Hepatocyte (in vitro differentiated cells): Measurements from ENCODE around the gene CD74. TPM values are rescaled to one million over a fixed set of nuclear protein-coding genes. Genes with fewer than 3 reads are reported as not detected.
A peak's percentile ranks its signal among the peaks of the same experiment; 100 is the strongest.

Experiments
- DNase-seq: peaks from one replicate; pipeline ENCODE4 v3.0.0-alpha.2; 2016; ENCODE audit warnings: low spot score
- H2AFZ ChIP-seq: fragments of 200-600 bp; sonication (generic); 2 replicates; pipeline ENCODE4 v1.6.0; 2016; ENCODE audit warnings: antibody characterized with exemption, mild to moderate bottlenecking
- H3K27ac ChIP-seq: fragments of 200-600 bp; sonication (generic); 2 replicates; pipeline ENCODE4 v1.5.1; 2016; ENCODE audit warnings: mild to moderate bottlenecking
- H3K27me3 ChIP-seq: fragments of 200-600 bp; sonication (generic); 2 replicates; pipeline ENCODE4 v1.6.1; 2016
- H3K36me3 ChIP-seq: fragments of 200-600 bp; sonication (generic); replicated peaks from 2 replicates; pipeline ENCODE4 v1.5.1; 2016; ENCODE audit warnings: low read depth; ENCODE audit not compliant: insufficient read depth
- H3K4me1 ChIP-seq: fragments of 200-600 bp; sonication (generic); 2 replicates; pipeline ENCODE4 v1.5.1; 2016; ENCODE audit warnings: mild to moderate bottlenecking, moderate library complexity; ENCODE audit not compliant: insufficient read depth
- H3K4me2 ChIP-seq: fragments of 200-600 bp; sonication (generic); 2 replicates; pipeline ENCODE4 v1.6.0; 2016
- H3K4me3 ChIP-seq: fragments of 200-600 bp; sonication (generic); 2 replicates; pipeline ENCODE4 v1.5.1; 2016; ENCODE audit warnings: mild to moderate bottlenecking
- H3K79me2 ChIP-seq: fragments of 200-600 bp; sonication (generic); 2 replicates; pipeline ENCODE4 v1.6.0; 2017; ENCODE audit warnings: mild to moderate bottlenecking
- H3K9me2 ChIP-seq: fragments of 200-600 bp; sonication (generic); replicated peaks from 2 replicates; pipeline ENCODE4 v1.6.0; 2017; ENCODE audit warnings: mild to moderate bottlenecking; ENCODE audit not compliant: insufficient read depth
- H3K9me3 ChIP-seq: fragments of 200-600 bp; sonication (generic); 2 replicates; pipeline ENCODE4 v1.5.1; 2016; ENCODE audit warnings: low read depth, mild to moderate bottlenecking
- H4K20me1 ChIP-seq: fragments of 200-600 bp; sonication (generic); 2 replicates; pipeline ENCODE4 v1.6.0; 2016; ENCODE audit warnings: mild to moderate bottlenecking; ENCODE audit not compliant: insufficient read depth, poor library complexity, severe bottlenecking
- EZH2 ChIP-seq: fragments of 200-600 bp; sonication (generic); IDR thresholded peaks from 2 replicates; pipeline ENCODE4 v1.6.1; 2016; ENCODE audit warnings: antibody characterized with exemption, mild to moderate bottlenecking, borderline replicate concordance
- EZH2phosphoT487 ChIP-seq: fragments of 200-600 bp; sonication (generic); IDR thresholded peaks from one replicate; pipeline ENCODE4 v1.6.1; 2018; ENCODE audit warnings: antibody characterized with exemption, mild to moderate bottlenecking, low read depth, moderate library complexity; ENCODE audit not compliant: unreplicated experiment, severe bottlenecking
- WGBS: methylation state at CpG from one replicate; pipeline ENCODE4 v1.1.6; 2016; ENCODE audit warnings: low lambda C conversion rate; ENCODE audit errors: missing lambda C conversion rate; 5-methylcytosine and 5-hydroxymethylcytosine counted together
- polyA plus RNA-seq: library from polyadenylated mRNA; unstranded; fragments of >200 nt; fragmentation: Nextera tagmentation; extraction: Ambion mirVana; gene quantifications from 2 replicates; pipeline ENCODE4 v1.2.1, GENCODE V29; 2016
- total RNA-seq: library from RNA; depleted of rRNA; stranded (reverse); fragments of >200 nt; gene quantifications from 2 replicates; pipeline ENCODE4 v1.2.3, GENCODE V29; 2014
- TF ChIP-seq, protein P1 (sequence below): fragments of 200-600 bp; sonication (generic); IDR thresholded peaks from 2 replicates; pipeline ENCODE4 v1.5.1; 2016; ENCODE audit warnings: antibody characterized with exemption, mild to moderate bottlenecking; ENCODE audit not compliant: poor library complexity

CD74 gene
- total and polyA plus RNA-seq, 2 experiments from 2014 or later: 57.2 to 107 TPM

DNA sequence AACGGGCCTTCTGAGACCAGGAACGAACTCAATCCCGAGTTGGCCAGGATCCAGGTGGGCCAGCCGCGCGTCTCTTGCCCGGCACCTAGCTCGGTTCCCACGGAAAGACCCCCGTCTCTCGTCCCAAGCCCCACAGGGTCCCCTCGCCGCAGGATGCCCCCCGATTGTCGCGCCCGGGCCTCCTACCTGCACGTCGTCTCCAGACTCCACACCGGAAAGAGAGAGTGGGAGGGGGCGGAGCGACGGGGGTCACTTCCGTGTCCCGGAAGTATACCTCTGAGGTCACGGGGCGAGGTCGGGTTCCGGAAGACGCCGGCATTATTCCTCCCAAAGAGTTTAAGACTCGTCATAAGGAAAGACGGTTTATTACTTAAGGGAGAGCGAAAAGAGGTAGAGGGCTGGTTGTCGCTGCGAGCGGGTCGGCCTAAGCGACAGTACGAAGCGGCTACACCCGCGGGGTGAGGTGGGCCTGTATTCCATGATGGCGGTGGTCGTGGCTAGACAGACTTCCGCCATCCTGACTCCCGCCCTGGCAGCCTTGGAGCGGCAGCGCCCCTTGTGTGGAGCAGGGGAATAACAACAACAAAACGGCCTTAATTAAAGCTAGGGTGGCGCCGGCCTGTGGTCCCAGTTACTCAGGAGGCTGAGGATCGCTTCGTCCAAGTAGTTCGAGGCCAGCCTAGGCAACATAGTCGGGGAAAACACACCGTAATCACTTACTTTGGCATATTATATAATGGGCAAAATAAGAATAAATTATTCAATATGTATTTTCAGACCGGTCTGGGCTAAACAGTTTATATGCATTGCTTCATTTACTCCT is 37.0 kb upstream of the CD74 start, which contains the start of gene RPS14:
TSS of gene RPS14 (minus strand) at position 223 of the 823 bp plus-strand sequence. CDS start 2,006 bp downstream, outside the sequence.
- WGBS: 4% methylated on average over 58 of the region's 58 CpGs
- DNase-seq: peak; percentile 96
- peak within 1 kb of the TSS; percentile 40 for H3K4me3 ChIP-seq
- TF ChIP-seq, protein P1, sequence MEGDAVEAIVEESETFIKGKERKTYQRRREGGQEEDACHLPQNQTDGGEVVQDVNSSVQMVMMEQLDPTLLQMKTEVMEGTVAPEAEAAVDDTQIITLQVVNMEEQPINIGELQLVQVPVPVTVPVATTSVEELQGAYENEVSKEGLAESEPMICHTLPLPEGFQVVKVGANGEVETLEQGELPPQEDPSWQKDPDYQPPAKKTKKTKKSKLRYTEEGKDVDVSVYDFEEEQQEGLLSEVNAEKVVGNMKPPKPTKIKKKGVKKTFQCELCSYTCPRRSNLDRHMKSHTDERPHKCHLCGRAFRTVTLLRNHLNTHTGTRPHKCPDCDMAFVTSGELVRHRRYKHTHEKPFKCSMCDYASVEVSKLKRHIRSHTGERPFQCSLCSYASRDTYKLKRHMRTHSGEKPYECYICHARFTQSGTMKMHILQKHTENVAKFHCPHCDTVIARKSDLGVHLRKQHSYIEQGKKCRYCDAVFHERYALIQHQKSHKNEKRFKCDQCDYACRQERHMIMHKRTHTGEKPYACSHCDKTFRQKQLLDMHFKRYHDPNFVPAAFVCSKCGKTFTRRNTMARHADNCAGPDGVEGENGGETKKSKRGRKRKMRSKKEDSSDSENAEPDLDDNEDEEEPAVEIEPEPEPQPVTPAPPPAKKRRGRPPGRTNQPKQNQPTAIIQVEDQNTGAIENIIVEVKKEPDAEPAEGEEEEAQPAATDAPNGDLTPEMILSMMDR: peak; percentile 78
- TF ChIP-seq EZH2 (no peak), EZH2phosphoT487 (no peak)
- peaks cover 43% of the 10 kb centered on the region for H4K20me1 ChIP-seq
- no peaks in the 10 kb centered on the region for H3K9me3 ChIP-seq
- H3K4me2 ChIP-seq: peak within 1 kb of the TSS; percentile 85
- peaks cover 6% of the 10 kb centered on the region for H3K4me1 ChIP-seq
- H3K27me3 ChIP-seq: no peaks in the 10 kb centered on the region
- peaks cover 34% of the 10 kb centered on the region for H3K79me2 ChIP-seq
- H3K36me3 ChIP-seq: no peaks in the 10 kb centered on the region
- no peaks in the 10 kb centered on the region for H3K9me2 ChIP-seq
- H3K27ac ChIP-seq: peak within 1 kb of the TSS; percentile 96
- peak within 1 kb of the TSS; percentile 50 for H2AFZ ChIP-seq

DNA sequence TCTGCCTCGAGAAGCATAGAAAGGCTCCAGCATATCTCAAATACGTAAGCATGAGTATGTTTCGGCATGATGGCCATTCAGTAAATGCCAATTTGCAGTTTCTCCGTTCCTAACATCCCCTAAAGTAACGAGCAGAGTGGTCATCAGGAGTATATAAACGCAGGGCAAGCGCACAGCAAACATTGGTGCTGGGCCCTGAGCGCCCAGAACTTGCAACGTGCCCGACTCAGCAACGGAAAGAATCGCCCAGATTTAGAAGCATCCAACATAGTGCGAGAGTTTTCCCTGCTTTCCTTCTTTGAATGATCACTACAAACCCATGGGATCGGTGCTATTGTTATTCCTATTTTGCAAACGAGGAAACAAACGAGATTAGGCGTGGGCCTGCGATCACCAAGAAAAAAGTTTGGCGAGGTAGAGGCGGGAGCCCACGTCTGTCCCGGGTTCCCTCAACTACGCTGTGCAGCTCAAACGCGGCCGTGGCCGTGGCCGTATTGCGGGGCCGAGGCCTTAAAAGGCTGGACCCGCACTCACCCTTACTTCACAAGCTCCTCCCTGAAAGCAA is 36.3 kb upstream of the CD74 start:
- DNase-seq: peak; percentile 33
- TF ChIP-seq, protein P1: no peak
- TF ChIP-seq EZH2 (no peak), EZH2phosphoT487 (no peak)

DNA sequence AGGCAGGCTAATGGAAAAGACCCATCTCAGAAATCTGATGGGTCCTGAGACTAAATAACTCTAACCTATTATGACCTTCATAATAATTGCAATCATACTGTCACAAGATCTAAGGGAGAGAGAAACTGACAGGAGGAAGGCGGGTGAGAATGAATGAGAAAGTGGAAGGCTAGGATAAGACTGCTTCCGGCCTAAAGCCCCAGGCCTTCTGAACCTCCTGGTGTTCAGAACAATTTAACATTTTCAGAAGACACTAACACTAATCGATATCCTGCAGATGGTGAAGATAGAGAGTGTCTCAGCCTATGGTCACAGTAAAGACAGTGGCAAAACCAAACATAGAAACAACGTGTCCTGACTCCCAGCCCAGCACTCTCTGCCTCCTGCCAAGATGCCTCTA is 35.6 kb upstream of the CD74 start:
- WGBS: 21% methylated on average over 4 of the region's 4 CpGs
- Histone ChIP-seq H3K9me3 (no peaks in the 10 kb centered on the region), H3K4me3 (peak overlapping the region; percentile 40), H4K20me1 (peaks cover 44% of the 10 kb centered on the region), H3K79me2 (peaks cover 34% of the 10 kb centered on the region), H3K4me1 (peaks cover 6% of the 10 kb centered on the region), H3K4me2 (peak overlapping the region; percentile 85), H3K27ac (peak overlapping the region; percentile 96), H2AFZ (no peak overlapping the region), H3K36me3 (no peaks in the 10 kb centered on the region), H3K9me2 (no peaks in the 10 kb centered on the region), H3K27me3 (no peaks in the 10 kb centered on the region)
- no peak for DNase-seq
- TF ChIP-seq EZH2phosphoT487 (no peak), EZH2 (no peak)
- TF ChIP-seq, protein P1: no peak

More for the DNA sequence above, 36.3 kb upstream of the CD74 start:
- H3K27me3 ChIP-seq: no peaks in the 10 kb centered on the region
- H3K79me2 ChIP-seq: peaks cover 34% of the 10 kb centered on the region
- peak overlapping the region; percentile 96 for H3K27ac ChIP-seq
- peak overlapping the region; percentile 2 for H2AFZ ChIP-seq
- H3K36me3 ChIP-seq: no peaks in the 10 kb centered on the region
- H3K9me3 ChIP-seq: no peaks in the 10 kb centered on the region
- peak overlapping the region; percentile 40 for H3K4me3 ChIP-seq
- H3K4me2 ChIP-seq: peak overlapping the region; percentile 85
- H4K20me1 ChIP-seq: peaks cover 44% of the 10 kb centered on the region
- H3K9me2 ChIP-seq: no peaks in the 10 kb centered on the region
- WGBS: 2% methylated on average over 31 of the region's 31 CpGs
- H3K4me1 ChIP-seq: peaks cover 6% of the 10 kb centered on the region
